ENCODE data around the gene EDAR.

DNA sequence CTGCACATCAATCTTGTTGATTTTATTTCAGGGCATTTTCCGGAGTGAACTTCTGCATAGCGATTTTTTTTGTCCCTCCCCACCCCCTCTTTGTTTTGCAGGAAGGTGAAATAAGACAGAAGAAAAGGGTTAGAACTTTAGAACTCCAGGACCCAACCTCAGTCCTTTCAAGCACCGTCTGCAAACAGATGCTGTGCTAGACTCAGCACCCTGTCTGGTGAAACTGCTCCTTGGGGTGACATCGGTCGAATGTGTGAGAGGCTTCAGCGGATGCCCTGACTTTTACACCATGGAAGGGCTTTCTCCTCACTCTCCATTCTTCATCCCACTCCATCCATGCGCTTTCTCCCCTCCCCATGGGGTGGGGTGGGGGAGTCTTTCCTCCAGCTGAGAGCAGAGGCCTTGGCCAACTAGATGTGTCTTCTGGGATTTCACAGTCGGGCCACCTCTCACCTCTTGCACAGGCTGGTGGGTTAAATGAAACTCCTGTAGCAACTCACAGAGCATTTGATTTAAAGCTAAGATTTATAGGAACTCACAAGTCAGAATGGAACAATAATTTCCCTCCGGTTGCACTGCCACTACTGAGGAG, 43.3 kb upstream of the EDAR start:
- TF ChIP-seq, protein P1, sequence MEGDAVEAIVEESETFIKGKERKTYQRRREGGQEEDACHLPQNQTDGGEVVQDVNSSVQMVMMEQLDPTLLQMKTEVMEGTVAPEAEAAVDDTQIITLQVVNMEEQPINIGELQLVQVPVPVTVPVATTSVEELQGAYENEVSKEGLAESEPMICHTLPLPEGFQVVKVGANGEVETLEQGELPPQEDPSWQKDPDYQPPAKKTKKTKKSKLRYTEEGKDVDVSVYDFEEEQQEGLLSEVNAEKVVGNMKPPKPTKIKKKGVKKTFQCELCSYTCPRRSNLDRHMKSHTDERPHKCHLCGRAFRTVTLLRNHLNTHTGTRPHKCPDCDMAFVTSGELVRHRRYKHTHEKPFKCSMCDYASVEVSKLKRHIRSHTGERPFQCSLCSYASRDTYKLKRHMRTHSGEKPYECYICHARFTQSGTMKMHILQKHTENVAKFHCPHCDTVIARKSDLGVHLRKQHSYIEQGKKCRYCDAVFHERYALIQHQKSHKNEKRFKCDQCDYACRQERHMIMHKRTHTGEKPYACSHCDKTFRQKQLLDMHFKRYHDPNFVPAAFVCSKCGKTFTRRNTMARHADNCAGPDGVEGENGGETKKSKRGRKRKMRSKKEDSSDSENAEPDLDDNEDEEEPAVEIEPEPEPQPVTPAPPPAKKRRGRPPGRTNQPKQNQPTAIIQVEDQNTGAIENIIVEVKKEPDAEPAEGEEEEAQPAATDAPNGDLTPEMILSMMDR (IDR thresholded peaks at IDR 0.05): no peak
- TF ChIP-seq POLR2A (IDR thresholded peaks at IDR 0.05): no peak
